GM20000 (cell line): Measurements from ENCODE around the gene ZBTB8OS.
A peak's percentile ranks its signal among the peaks of the same experiment; 100 is the strongest.

Experiments used
- DNase-seq: peaks from one replicate; pipeline ENCODE4 v3.0.0; 2012; ENCODE audit warnings: low spot score
- CTCF ChIP-seq: IDR thresholded peaks from 2 replicates; pipeline ENCODE4 v1.5.1; 2012; ENCODE audit warnings: mild to moderate bottlenecking, control low read depth; ENCODE audit errors: extremely low read depth, missing control alignments

The ZBTB8OS gene

GRCh38 chr1:32618673-32619221 is 31.6 kb downstream of the ZBTB8OS start:
- TF ChIP-seq CTCF, result no peak
- no peak for DNase-seq

- no peak for DNase-seq
- no peak for TF ChIP-seq CTCF
These were observed 36.9 kb downstream of the ZBTB8OS start for GRCh38 chr1:32613472-32613871.

GRCh38 chr1:32612189-32612881 is 38.0 kb downstream of the ZBTB8OS start:
- peak; percentile 36 for TF ChIP-seq CTCF

GRCh38 chr1:32611859-32612188 is 38.5 kb downstream of the ZBTB8OS start:
- DNase-seq, result no peak
- TF ChIP-seq CTCF, result no peak

More at GRCh38 chr1:32612189-32612881, 38.0 kb downstream of the ZBTB8OS start:
- DNase-seq, result peak; percentile 83

GRCh38 chr1:32609180-32609579 is 41.2 kb downstream of the ZBTB8OS start:
- DNase-seq, result no peak
- no peak for TF ChIP-seq CTCF

- DNase-seq, result no peak
- no peak for TF ChIP-seq CTCF
These were observed 43.6 kb downstream of the ZBTB8OS start for GRCh38 chr1:32606565-32607371.
